ENCODE data around the gene ST6GALNAC5.

DNA sequence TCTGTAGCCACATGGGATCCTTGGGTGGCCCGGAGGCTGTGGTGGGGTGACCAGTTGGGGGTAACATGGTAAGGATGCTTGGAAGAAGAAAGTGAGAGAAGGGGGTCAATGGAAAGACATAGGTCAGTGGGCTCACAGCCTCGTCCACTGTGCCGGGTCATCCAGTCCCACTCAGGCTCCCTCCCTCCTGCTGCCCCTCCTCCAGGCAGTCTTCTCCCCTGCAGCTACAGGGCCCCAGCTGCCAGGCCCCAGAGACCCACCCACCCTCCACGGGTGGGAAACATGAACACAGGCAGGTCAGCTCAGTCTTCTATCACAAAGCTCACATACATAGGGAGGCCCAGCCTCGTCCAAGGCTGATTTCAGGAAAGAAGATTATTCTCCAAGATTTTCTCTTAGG is 158.3 kb downstream of the ST6GALNAC5 start:
- TF ChIP-seq CTCF (IDR thresholded peaks at IDR 0.05) (no peak), POLR2A (IDR thresholded peaks at IDR 0.05) (no peak)
